PC-9 (cell line): ENCODE measurements around the gene BTRC.

Experiments
- EZH2 ChIP-seq: fragments of 200-600 bp; sonication (generic); IDR thresholded peaks from 2 replicates; pipeline ENCODE4 v1.8.0; 2017; ENCODE audit warnings: antibody characterized with exemption, low read depth
- TF ChIP-seq, protein P1 (sequence below): fragments of 200-600 bp; sonication (generic); conservative IDR thresholded peaks from 2 replicates; pipeline ENCODE4 v1.6.1; 2017; ENCODE audit warnings: mixed run types, antibody characterized with exemption, mild to moderate bottlenecking, moderate library complexity

- TF ChIP-seq, protein P1, sequence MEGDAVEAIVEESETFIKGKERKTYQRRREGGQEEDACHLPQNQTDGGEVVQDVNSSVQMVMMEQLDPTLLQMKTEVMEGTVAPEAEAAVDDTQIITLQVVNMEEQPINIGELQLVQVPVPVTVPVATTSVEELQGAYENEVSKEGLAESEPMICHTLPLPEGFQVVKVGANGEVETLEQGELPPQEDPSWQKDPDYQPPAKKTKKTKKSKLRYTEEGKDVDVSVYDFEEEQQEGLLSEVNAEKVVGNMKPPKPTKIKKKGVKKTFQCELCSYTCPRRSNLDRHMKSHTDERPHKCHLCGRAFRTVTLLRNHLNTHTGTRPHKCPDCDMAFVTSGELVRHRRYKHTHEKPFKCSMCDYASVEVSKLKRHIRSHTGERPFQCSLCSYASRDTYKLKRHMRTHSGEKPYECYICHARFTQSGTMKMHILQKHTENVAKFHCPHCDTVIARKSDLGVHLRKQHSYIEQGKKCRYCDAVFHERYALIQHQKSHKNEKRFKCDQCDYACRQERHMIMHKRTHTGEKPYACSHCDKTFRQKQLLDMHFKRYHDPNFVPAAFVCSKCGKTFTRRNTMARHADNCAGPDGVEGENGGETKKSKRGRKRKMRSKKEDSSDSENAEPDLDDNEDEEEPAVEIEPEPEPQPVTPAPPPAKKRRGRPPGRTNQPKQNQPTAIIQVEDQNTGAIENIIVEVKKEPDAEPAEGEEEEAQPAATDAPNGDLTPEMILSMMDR, result no peak
- no peak for TF ChIP-seq EZH2
These were observed 42.5 kb upstream of the BTRC start for GRCh38 chr10:101311185-101312066.
